ENCODE results near the gene RIC3.
"Not testable (repeated sequence)": the region's sequence is repeated elsewhere in the genome, so short reads cannot be mapped to it uniquely, and the experiment has no call there.

RIC3 gene

DNA sequence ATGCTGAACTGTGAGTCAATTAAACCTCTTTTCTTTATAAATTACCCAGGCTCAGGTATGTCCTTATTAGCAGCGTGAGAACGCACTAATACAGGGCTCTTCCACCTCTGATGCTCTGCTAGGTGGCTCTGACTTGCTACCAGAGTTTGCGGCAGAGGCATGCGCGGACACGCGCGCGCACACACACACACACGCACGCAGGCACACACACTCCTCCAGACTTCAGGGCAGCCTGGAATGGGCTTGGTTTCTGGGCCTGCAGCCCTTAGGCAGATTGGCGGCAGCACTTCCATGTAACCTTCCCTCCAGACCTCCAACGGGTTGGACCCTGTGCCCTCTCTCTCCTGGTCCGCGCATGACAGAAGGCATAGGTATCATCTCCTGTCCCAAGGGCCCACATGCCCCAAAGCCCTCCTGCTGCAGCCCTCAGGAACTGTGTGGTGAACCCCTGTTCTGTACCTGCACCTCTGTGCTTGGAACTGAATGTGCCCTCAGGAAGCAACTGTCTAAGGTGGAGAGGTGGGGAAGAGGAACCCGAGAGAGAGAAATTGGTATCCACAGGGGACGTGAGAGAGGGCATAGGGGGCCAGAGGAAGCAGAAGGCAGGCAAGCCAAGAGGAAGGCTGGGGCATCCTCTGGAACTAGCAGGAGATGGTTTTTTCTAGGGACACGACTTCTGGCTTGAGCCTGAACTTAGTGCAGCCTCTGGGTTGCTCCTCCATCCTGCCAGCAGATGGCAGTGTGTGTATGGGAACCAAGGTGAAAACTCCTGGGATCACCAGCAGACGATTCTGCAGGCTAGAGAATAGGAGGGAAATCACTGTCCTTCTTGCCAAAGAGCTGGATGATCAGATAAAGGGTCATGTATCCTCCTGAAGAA lies 23.4 kb upstream of the RIC3 start:
- in situ Hi-C loops (cut with MboI; ENCODE audit: low sequenced_read_pairs): no loop called here

DNA sequence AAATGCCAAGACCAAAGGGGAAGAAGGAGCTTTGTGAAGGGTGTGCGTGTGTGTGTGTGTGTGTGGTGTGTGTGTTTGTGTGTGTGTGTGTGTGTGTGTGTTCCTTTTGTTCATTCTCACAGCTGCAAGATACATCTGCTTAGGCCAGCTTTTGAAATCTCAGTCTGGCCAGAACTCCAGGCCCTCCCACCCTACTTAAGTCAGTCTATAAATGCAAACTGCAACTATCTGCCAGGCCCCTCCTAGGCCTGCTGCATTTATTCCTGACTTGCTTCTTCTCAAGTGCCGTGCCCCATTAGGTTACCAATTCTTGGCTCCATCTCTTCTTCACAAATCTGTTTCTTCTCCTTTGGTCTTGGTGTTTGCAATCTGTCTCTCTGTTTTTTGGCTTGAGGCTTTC lies 21.6 kb upstream of the RIC3 start:
- in situ Hi-C loops (cut with MboI; ENCODE audit: low sequenced_read_pairs): no loop called here

DNA sequence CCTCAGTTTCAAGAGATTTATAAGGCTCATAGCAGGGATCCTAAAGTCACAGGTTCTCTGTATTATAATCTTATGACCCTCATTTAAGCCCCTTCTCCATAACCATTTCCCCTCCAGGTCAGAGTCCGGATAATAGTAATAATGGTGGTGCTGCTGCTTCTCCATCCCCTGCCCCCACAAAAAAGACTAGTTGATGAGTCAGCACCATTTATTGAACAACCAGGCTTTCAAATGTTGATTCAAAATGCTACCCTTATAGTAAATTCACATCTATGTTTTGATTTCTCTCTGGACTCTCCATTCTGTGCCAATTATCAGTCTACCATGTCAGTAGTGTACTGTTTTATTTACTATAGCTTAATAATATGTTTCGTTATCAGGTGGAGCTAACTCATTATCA lies 17.6 kb upstream of the RIC3 start:
- in situ Hi-C loops (cut with MboI; ENCODE audit: low sequenced_read_pairs): no loop called here

DNA sequence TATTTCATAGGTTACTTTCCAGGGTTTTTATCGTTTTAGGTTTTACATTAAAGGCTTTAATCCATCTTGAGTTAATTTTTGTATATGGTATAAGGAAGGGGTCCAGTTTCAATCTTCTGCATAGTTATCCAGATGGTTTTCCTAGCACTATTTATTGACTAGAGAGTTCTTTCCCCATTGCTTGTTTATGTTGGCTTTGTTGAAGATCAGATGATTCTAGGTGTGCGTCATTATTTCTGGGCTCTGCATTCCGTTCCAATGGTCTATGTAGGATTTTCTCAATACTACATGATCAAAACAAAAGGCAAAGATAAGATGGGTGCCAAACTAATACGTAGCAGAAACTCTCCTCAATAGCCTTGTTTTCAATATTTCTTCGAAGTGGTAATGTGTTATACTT lies 14.3 kb upstream of the RIC3 start:
- in situ Hi-C loops (cut with MboI; ENCODE audit: low sequenced_read_pairs): no loop called here

DNA sequence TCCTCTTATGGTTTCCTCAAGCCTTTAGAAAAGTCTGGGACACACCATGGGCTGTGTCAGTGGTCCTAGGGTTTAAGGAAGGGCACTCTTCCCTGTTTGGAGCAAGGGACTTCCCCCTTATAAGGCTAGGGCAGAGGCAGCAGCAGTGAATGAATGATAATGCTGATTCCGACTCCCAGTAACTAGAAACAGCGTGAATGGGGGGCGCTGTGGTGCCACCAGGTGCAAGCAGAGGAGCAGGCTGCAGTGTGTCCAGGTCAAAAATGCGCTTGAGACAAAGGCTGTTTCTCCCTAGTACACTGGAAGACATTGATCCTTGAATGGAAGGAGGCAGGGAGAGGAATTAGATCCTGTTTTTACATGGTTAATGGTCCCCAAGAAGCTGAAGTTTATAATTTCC lies 11.6 kb upstream of the RIC3 start:
- in situ Hi-C loops (cut with MboI; ENCODE audit: low sequenced_read_pairs): no loop called here

DNA sequence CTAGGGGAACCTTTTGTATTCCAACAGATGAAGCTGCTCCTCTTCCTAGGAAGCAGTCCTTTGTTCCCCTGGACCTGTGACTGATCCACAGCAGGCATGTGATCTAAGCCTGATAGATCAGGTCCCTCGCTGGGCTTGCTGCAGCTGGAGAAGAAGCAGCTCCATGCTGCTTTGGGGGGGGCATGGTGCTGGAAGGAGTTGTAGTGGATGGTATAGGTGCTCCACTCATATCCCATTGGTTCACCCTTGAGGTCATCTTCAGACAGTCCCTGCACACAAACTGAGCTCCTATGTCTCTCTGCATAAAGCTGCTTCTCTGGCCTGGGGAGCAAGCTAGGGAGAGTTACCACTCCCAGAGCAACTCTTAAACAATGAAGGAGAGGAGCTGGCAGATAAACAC lies 9.5 kb upstream of the RIC3 start:
- in situ Hi-C loops (cut with MboI; ENCODE audit: low sequenced_read_pairs): no loop called here

DNA sequence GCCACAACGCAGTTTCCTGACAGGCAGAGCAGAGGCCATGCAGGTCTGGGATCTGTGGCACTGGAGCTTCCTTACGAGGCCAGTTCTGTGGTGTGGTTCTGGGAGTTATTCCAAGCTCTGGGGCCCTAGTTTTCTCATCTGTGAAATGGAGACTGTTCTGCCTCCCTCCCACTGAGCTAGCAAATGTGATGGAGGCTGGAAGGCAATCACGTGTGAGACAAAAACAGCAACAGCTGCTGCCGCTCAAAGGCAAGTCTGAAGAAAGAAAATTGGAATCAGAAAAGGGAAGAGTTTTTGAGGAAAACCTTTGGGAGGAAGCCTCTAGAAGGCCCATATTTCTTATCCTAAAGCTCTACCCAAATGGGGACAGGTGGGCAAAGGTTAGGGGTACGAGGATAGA lies 8.3 kb upstream of the RIC3 start:
- in situ Hi-C loops (cut with MboI; ENCODE audit: low sequenced_read_pairs): no loop called here

DNA sequence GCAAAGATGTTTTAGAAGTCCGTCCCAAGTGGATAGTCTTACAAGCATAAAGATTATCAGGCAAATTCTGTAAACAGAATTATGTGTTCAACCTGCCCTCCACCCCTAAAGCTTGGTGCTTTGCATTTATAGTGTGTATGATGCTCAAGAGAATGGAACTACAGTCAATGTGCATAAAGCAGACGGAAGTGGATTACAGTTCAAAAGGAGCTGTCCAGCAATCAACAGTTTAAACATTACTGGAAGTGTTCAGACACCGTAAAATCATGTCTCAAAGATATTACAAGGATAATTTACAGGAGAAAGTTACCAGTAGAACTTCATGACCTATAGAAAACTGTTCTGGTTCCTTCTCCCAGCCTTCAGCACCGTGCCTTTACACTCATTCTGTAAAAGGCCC lies 1.0 kb downstream of the RIC3 start:
- in situ Hi-C loops (cut with MboI; ENCODE audit: low sequenced_read_pairs): no loop called here

DNA sequence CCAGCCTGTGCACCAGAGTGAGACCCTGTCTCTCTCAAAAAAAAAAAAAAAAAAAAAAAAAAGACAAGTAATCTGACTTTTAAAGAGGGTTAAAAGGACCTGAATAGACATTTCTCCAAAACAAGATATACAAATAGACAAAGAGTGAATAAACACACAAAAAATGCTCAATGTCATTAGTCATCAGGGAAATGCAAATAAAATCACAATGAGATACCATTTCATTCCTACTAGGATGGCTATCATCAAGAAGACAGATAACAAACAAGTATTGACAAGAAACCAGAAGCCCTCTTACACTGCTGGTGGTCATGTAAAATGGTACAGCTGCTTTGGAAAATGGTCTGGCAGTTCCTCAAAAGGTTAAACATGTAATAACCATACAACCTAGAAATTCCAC lies 4.1 kb downstream of the RIC3 start:
- in situ Hi-C loops (cut with MboI; ENCODE audit: low sequenced_read_pairs): no loop called here

DNA sequence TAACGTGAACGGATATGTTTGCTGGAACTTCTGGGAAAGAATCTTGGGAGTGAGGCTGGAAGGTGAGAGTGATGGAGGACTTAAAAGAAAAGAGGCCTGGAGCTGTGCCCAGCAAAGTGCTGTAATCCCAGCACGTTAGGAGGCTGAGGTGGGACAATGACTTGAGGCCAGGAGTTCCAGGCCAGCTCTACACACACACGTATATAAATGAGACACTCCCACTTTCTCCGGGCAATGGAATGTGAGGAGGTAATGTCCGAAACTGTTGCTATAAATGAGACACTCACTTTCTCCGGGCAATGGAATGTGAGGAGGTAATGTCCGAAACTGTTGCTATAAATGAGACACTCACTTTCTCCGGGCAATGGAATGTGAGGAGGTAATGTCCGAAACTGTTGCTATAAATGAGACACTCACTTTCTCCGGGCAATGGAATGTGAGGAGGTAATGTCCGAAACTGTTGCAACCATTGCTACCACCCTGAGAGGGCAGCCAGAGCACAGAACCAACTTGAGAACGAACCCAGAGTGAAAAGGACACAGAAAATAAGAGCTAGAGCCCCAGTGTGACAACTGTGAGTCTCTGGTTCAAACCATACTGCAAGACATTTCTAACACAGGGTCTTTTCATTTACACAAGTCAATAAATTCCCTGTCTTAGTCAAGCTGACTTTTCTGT lies 7.1 kb downstream of the RIC3 start:
- in situ Hi-C loops (cut with MboI; ENCODE audit: low sequenced_read_pairs): not testable (repeated sequence)

DNA sequence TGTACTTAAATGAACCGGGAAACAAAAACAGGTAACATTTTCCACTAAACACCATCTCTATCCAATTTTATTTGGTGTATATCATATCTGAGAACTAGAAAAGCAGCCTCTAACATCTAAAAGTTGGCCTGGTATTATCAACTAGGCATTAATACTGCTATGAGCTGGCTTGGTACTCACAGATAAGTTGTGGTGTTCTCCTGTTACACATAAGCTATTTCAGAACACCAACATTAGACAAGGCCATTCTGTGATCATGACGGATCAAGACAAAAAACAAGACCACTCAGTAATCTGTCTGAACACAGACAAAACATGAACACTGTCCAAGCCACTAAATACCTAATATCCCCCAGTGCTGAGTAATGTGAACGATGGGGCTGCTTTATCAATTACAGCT lies 11.9 kb downstream of the RIC3 start:
- in situ Hi-C loops (cut with MboI; ENCODE audit: low sequenced_read_pairs): no loop called here

DNA sequence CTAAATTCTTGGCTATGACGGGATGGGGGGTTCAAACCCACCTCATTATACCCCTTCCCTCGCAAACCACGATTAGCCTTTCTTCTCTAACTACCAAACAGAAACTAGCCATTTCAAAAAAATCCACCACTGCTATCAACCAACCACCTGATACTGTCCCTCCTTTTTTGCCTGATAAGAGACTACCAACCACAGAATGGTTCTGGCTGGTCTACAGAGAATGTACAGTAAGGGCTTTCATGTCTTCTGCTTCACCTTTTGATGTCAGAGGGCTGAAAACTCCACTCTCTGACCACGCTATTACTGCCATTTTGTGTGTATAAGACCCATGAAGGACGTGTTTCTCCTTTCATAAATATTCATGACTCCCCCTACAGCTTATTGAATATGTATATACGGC lies 19.1 kb downstream of the RIC3 start:
- in situ Hi-C loops (cut with MboI; ENCODE audit: low sequenced_read_pairs): no loop called here

DNA sequence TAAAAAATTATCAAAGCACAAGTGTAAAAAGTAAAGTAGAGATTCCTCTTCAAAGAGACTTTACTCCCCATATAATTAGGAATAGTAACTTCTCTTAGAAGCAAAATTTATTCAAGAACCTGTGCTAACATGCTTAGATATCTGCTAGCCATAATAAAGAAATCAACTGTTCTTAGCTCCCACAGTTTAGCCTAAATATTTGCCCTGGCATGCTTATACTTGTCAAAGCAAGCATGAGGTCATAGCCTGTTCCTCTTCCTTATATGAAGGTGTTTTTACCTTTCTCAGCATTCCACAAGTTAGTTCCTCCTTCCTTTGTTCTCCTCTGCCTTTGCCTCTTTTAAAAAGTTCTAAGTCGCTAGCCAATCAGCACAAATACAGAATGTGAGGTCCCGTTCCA lies 30.3 kb downstream of the RIC3 start:
- in situ Hi-C loops (cut with MboI; ENCODE audit: low sequenced_read_pairs): no loop called here

DNA sequence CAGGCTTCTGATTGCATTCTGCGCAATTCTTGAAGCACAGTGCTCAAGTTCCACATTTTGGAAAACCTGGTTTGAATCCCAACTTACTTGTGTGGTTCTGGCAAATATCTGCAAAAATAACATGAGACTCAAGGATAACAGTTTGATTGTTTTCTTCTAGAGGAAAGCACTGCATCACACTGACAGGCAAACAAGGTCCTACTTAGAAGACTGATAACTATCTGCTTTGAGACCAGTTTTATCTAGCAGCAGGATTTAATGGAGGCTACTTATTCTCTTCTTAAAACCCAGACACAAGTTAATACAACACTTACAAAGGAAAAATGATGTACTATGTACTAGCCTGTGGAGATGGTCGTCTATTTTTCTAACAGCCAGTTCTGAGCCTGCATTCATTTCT lies 41.4 kb downstream of the RIC3 start:
- in situ Hi-C loops (cut with MboI; ENCODE audit: low sequenced_read_pairs): no loop called here

DNA sequence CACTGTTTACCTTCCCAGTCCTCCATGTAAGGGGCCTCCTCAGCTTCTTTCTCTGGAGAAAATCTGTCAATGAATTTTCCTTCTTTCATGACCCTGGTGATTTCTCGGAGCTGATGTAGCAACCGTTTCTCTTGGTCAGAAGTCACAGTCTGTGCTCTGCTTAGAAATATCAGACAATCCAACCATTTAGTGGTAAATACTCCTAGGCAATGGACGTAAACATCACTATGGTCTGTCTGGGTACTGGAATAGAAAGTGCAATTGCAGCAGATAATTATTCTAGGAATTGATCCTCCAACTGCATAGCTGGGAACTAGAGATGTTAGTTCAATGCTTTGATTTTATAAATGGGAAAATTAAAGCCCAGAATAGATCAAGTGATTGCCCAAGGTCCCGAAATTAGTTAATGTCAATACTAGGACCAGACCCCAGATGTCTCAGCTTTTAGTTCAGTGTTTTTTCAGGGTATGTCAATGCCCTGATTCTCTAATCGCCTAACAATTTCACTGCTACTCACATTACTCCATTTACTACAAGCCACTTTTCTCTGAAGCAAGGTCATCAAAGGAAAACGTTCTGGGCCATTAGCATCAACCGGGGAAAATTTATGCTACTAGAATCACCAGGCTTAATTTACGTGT lies 42.1 kb downstream of the RIC3 start:
- in situ Hi-C loops (cut with MboI; ENCODE audit: low sequenced_read_pairs): no loop called here

DNA sequence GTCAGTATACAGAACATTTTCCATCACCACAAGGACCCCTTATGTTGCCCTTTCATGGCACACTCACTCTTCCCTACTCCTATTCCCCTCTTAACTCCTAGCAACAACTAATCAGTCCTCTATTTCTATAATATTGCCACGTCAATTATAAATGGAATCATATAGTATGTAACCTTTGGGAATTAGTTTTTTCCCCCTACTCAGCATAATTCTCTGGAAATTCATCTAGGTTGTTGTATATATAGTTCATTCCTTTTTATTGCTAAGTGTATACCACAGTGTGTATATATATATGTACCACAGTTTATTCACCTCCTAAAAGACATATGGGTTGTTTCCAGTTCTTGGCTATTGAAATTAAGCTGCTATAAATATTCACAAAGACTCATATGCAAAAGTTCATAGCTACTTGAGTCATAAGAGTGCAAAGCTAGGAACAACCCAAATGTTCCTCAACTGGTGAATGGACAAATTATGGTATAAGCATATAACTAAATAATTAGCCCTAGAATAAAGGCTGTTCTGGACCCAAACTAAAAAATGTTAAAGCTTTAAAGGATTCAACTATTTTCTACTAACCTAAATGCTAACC lies 46.6 kb downstream of the RIC3 start:
- in situ Hi-C loops (cut with MboI; ENCODE audit: low sequenced_read_pairs): no loop called here

DNA sequence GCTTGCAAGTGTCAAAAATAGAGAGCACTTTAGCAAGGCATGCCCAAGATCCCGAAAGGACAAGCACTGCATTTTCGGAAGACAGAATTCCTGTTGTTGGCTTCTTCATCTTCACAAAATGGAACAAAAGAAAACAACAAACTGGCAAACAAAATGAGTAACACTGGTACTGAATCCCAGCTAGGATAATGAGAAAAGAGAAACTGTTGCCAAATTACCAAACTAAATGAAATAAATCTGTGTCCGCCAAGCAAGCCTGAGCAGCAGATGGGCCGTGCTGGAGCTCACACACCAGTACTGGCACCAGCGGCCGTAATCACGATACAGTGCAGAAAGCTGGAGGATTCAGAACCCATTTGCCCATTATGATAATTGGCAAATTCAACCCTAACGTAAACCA lies 57.2 kb downstream of the RIC3 start:
- in situ Hi-C loops (cut with MboI; ENCODE audit: low sequenced_read_pairs): no loop called here

DNA sequence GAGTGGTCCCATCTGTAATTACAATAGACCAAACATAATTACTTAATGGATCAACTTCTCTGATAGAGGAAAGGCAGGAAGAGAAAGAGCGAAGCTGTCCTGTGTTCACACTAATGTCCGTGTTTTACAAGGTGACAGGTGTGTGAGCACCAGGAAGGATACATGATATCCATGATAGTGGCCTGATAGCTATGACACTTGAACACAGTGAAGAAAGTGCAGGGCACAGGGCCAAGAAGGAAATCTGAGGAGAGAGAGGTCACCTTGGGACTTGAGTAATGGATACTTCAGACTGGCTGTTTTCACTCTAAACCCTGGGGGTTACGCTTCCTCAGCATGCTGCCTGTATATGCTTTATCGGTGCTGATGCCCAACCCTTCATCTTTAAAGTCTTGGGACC lies 58.4 kb downstream of the RIC3 start:
- in situ Hi-C loops (cut with MboI; ENCODE audit: low sequenced_read_pairs): no loop called here

DNA sequence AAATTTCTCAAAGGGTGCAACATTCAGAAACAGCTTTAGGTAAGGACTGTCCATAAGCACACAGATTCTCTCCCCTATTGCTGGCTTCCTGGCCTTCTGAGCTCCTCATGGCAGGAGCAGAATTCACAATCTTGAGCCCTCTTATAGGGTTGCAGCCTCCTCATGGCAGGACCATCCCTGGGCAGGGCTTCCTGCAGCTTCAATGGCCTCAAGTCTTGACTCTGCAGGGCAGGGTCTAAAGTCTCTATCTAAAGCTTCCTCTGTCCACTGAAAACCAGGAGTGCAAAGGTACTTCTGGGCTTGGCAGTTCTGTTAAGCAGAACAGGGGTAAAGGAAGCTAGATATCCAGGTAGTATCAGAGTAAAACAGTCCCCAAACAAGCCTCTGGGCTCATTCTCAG lies 59.1 kb downstream of the RIC3 start:
- in situ Hi-C loops (cut with MboI; ENCODE audit: low sequenced_read_pairs): no loop called here

DNA sequence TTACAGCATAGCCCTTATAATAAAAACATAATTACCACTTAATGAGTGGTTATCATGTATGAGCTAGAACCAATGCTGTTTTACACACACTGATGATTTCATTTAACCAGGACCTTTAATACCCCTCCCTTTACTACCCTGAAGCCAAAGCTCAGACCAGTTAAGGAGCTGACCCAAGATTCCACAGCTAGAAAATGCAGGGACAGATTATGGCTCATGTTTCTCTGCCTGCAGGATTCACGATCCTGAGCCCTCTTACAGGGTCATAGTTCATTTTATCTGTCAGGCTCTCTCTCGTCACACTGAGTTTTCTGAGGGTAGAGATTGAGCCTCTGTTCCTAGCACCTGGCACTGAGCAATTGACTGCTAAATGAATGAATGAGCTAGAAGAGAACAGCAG lies 60.4 kb downstream of the RIC3 start:
- in situ Hi-C loops (cut with MboI; ENCODE audit: low sequenced_read_pairs): no loop called here

DNA sequence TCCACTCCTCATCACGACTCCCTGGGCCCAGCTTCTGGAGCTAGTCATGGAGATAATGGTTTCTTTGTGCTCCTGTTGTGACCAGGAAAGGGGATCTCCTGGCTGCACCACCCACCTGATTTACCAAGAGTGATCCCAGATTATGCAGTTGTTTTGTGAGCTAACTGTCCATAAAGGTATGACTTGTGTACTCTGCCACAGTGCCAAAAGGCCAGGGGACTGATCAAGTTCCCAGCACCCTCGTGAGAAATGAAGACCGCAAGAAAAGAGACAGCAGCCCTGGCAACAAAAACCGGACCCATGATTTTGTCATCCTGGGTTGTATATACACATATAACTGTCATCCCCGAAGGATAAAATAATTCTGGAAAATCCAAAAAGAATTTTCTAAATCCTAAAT lies 61.2 kb downstream of the RIC3 start:
- in situ Hi-C loops (cut with MboI; ENCODE audit: low sequenced_read_pairs): no loop called here

DNA sequence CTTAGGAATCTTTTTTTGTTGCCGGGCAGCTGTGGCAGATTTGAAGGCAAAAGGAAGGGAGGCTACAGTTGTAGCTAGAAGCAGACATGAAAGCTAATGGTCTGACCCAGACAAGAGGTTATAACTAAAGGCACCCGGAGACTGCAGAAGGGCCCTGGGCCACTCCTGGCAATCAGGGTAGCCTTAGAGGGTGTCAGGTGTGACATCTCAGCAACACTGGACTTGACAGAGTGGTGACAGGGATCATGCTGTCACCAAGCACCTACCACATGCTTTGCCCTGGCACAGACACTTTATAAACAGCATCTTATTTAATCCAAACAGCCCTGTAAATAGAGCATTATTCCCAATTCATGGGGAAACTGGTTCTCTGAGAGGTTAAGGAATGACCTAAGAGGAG lies 62.1 kb downstream of the RIC3 start:
- in situ Hi-C loops (cut with MboI; ENCODE audit: low sequenced_read_pairs): no loop called here

Measured in HL-60/S4 (cell line).